HCT116 (cell line): ENCODE results near the gene MEIOB. TPM values are rescaled to one million over a fixed set of nuclear protein-coding genes. Genes with fewer than 3 reads are reported as not detected.
A peak's percentile ranks its signal among the peaks of the same experiment; 100 is the strongest.

Experiments used
- ATAC-seq: fragments of 200-7000 bp; cut with Tn5 transposase; 2 replicates; pipeline ENCODE4 v1.9.1; 2020; ENCODE audit warnings: mild to moderate bottlenecking, moderate library complexity
- BruUV-seq: library from RNA; stranded (reverse); fragments of 400-500 nt; replicated peaks from 2 replicates; lab custom pipeline; 2021; lab: Mats Ljungman, UMichigan
- CTCF ChIA-PET: fragments of 300-600 bp; sonication (Branson Sonifier 250); formaldehyde crosslinking; loops from one replicate; lab custom pipeline; 2021; ENCODE audit warnings: antibody characterized with exemption; lab: Charles Lee
- POLR2A ChIA-PET: fragments of 300-600, 350-600 bp; sonication (Branson Sonifier 250); formaldehyde crosslinking; loops from one replicate; lab custom pipeline; 2021; ENCODE audit warnings: antibody characterized with exemption; lab: Charles Lee
- RAD21 ChIA-PET, 2 experiments: fragments of 300-600 bp; sonication (Branson Sonifier 250); formaldehyde crosslinking; loops; one replicate each; lab custom pipeline; 2023; ENCODE audit warnings: low total read pairs in 2 of 2; ENCODE audit not compliant: uncharacterized antibody in 2 of 2, unreplicated experiment in 2 of 2, low non-redundant PET in 1 of 2; lab: Charles Lee
- DNase-seq: peaks from one replicate; pipeline ENCODE4 v3.0.0-alpha.2; 2010; ENCODE audit warnings: low read depth, low spot score
- H2AFZ ChIP-seq: fragments of 200-600 bp; shearing (Covaris generic), sonication (generic); 2 replicates; pipeline ENCODE4 v1.6.1; 2017; ENCODE audit warnings: low read depth, mixed run types, mixed read lengths, antibody characterized with exemption, low read length; ENCODE audit not compliant: poor library complexity, severe bottlenecking
- H3K27ac ChIP-seq: 2 replicates; pipeline ENCODE4 v1.5.1; 2012; ENCODE audit warnings: low read depth, low read length
- H3K27me3 ChIP-seq: fragments of 200-600 bp; sonication (generic); 2 replicates; pipeline ENCODE4 v1.6.1; 2016; ENCODE audit warnings: mixed run types, low read length, mixed read lengths; ENCODE audit not compliant: insufficient read depth
- H3K36me3 ChIP-seq, 2 experiments: fragments of 200-500 bp in 1 of 2; fragments of 200-600 bp in 1 of 2; sonication (Bioruptor generic) in 1 of 2; sonication (generic) in 1 of 2; 2 replicates each; pipeline versions ENCODE4 v1.5.1 to v1.6.1; 2014 to 2016; ENCODE audit warnings: low read length in 2 of 2, inconsistent platforms in 1 of 2, mixed read lengths in 1 of 2, mixed run types in 1 of 2; ENCODE audit not compliant: insufficient read depth in 2 of 2, control insufficient read depth in 1 of 2
- H3K4me1 ChIP-seq, 2 experiments: fragments of 200-600 bp in 1 of 2; sonication (generic) in 1 of 2; 2 replicates each; pipeline versions ENCODE4 v1.5.1 to v1.6.1; 2012 to 2017; ENCODE audit warnings: low read length in 2 of 2, inconsistent platforms in 1 of 2, mild to moderate bottlenecking in 1 of 2, mixed read lengths in 1 of 2, mixed run types in 1 of 2, moderate library complexity in 1 of 2; ENCODE audit not compliant: insufficient read depth in 2 of 2, control insufficient read depth in 1 of 2
- H3K4me2 ChIP-seq: fragments of 200-600 bp; sonication (generic); 2 replicates; pipeline ENCODE4 v1.6.1; 2017; ENCODE audit warnings: mixed run types, low read length, mixed read lengths
- H3K4me3 ChIP-seq, 2 experiments: fragments of 200-600 bp in 1 of 2; sonication (generic) in 1 of 2; replicated peaks in 1 of 2; 2 replicates each; pipeline ENCODE4 v1.5.1; 2011 to 2016; ENCODE audit warnings: low read length in 2 of 2, control low read depth in 1 of 2, low read depth in 1 of 2, mild to moderate bottlenecking in 1 of 2, mixed read lengths in 1 of 2, mixed run types in 1 of 2
- H3K79me2 ChIP-seq: fragments of 200-600 bp; sonication (generic); 2 replicates; pipeline ENCODE4 v1.6.1; 2017; ENCODE audit warnings: mild to moderate bottlenecking, mixed run types, low read length, moderate library complexity, mixed read lengths; ENCODE audit not compliant: insufficient read depth
- H3K9ac ChIP-seq: fragments of 200-600 bp; sonication (generic); 2 replicates; pipeline ENCODE4 v1.6.1; 2016; ENCODE audit warnings: low read length, mixed read lengths
- H3K9me2 ChIP-seq: fragments of 200-600 bp; sonication (generic), shearing (Covaris generic); 2 replicates; pipeline ENCODE4 v1.6.1; 2017; ENCODE audit warnings: mixed run types, mild to moderate bottlenecking, moderate library complexity; ENCODE audit not compliant: insufficient read depth
- H3K9me3 ChIP-seq, 2 experiments: fragments of 200-500 bp in 1 of 2; fragments of 200-600 bp in 1 of 2; sonication (Bioruptor generic) in 1 of 2; sonication (generic) in 1 of 2; 2 replicates each; pipeline ENCODE4 v1.6.1; 2014 to 2017; ENCODE audit warnings: low read length in 2 of 2, mixed read lengths in 2 of 2, inconsistent platforms in 1 of 2, low read depth in 1 of 2, mild to moderate bottlenecking in 1 of 2, mixed run types in 1 of 2, moderate library complexity in 1 of 2; ENCODE audit not compliant: control insufficient read depth in 1 of 2, insufficient read depth in 1 of 2
- H4K20me1 ChIP-seq: fragments of 200-600 bp; sonication (generic), shearing (Covaris generic); 2 replicates; pipeline ENCODE4 v1.6.1; 2017; ENCODE audit warnings: mixed run types, mild to moderate bottlenecking, moderate library complexity; ENCODE audit not compliant: insufficient read depth
- ATF3 ChIP-seq: IDR thresholded peaks from 2 replicates; pipeline ENCODE4 v1.6.1; 2012
- CEBPB ChIP-seq: IDR thresholded peaks from 2 replicates; pipeline ENCODE4 v1.6.1; 2012; ENCODE audit warnings: low read depth
- CTCF ChIP-seq, 3 experiments: fragments of 200-600 bp in 1 of 3; sonication (generic) in 1 of 3; IDR thresholded peaks in 2 of 3; conservative IDR thresholded peaks in 1 of 3; 2 replicates each; pipeline ENCODE4 v1.5.1; 2012 to 2017; ENCODE audit warnings: low read depth in 2 of 3, low read length in 2 of 3, antibody characterized with exemption in 1 of 3, borderline replicate concordance in 1 of 3, control low read depth in 1 of 3, mild to moderate bottlenecking in 1 of 3, mixed read lengths in 1 of 3, mixed run types in 1 of 3, moderate library complexity in 1 of 3; ENCODE audit not compliant: insufficient read depth in 1 of 3
- EGR1 ChIP-seq: IDR thresholded peaks from 2 replicates; pipeline ENCODE4 v1.6.1; 2012; ENCODE audit warnings: low read depth
- EZH2 ChIP-seq: fragments of 200-600 bp; sonication (generic); IDR thresholded peaks from 2 replicates; pipeline ENCODE4 v1.6.1; 2017; ENCODE audit warnings: antibody characterized with exemption, mixed run types
- EZH2phosphoT487 ChIP-seq: fragments of 200-600 bp; IDR thresholded peaks from 2 replicates; pipeline ENCODE4 v1.6.1; 2018; ENCODE audit warnings: antibody characterized with exemption, borderline replicate concordance
- FOSL1 ChIP-seq: IDR thresholded peaks from 2 replicates; pipeline ENCODE4 v1.6.1; 2012; ENCODE audit warnings: low read depth
- JUND ChIP-seq: IDR thresholded peaks from 2 replicates; pipeline ENCODE4 v1.6.1; 2012
- MAX ChIP-seq: IDR thresholded peaks from 2 replicates; pipeline ENCODE4 v1.6.1; 2012
- POLR2A ChIP-seq: IDR thresholded peaks from 2 replicates; pipeline ENCODE4 v1.7.0; 2011; ENCODE audit warnings: borderline replicate concordance; ENCODE audit not compliant: insufficient read depth, insufficient read length; ENCODE audit errors: extremely low read depth
- POLR2AphosphoS5 ChIP-seq: IDR thresholded peaks from 2 replicates; pipeline ENCODE4 v1.6.1; 2011; ENCODE audit warnings: mild to moderate bottlenecking, low read depth, low read length, moderate library complexity
- RAD21 ChIP-seq: IDR thresholded peaks from 2 replicates; pipeline ENCODE4 v1.6.1; 2012; ENCODE audit warnings: low read depth, mild to moderate bottlenecking
- SIN3A ChIP-seq: IDR thresholded peaks from 2 replicates; pipeline ENCODE4 v1.6.1; 2012; ENCODE audit warnings: low read depth
- SP1 ChIP-seq: IDR thresholded peaks from 2 replicates; pipeline ENCODE4 v1.6.1; 2012; ENCODE audit warnings: low read depth
- TCF7L2 ChIP-seq: IDR thresholded peaks from 2 replicates; pipeline ENCODE4 v1.7.0; 2011; ENCODE audit warnings: borderline replicate concordance, inconsistent platforms; ENCODE audit not compliant: insufficient read depth, insufficient read length; ENCODE audit errors: extremely low read depth
- YY1 ChIP-seq: IDR thresholded peaks from 2 replicates; pipeline ENCODE4 v1.6.1; 2011; ENCODE audit warnings: low read length, low read depth, moderate library complexity, mild to moderate bottlenecking; ENCODE audit not compliant: insufficient replicate concordance; ENCODE audit errors: extremely low read depth
- ZBTB33 ChIP-seq: IDR thresholded peaks from 2 replicates; pipeline ENCODE4 v1.6.1; 2011; ENCODE audit warnings: mild to moderate bottlenecking, low read length, moderate library complexity; ENCODE audit not compliant: insufficient replicate concordance; ENCODE audit errors: extremely low read depth
- ZFX ChIP-seq: fragments of 450-650 bp; IDR thresholded peaks from 2 replicates; pipeline ENCODE4 v1.6.1; 2017
- ZNF274 ChIP-seq: fragments of 200-500 bp; sonication (Bioruptor generic); IDR thresholded peaks from 2 replicates; pipeline ENCODE4 v1.6.1; 2014; ENCODE audit warnings: mild to moderate bottlenecking, low read depth, low read length, inconsistent platforms
- intact Hi-C: fragments of 100-400 bp; cut with micrococcal nuclease; formaldehyde crosslinking; loops from 2 replicates; pipeline ENCODE4 v1.10.0; 2022
- total RNA-seq: library from RNA; stranded (reverse); gene quantifications from one replicate; pipeline ENCODE4 v1.2.1, GENCODE V29; 2021; ENCODE audit not compliant: unreplicated experiment

MEIOB gene
- total RNA-seq, 1 experiment from 2014 or later = 0.59 TPM

- no peak for TF ChIP-seq YY1
- TF ChIP-seq FOSL1 = no peak
- TF ChIP-seq JUND = no peak
- no peak for TF ChIP-seq ZNF274
- no peak for TF ChIP-seq SP1
- no peak for TF ChIP-seq POLR2A
- TF ChIP-seq ATF3 = no peak
- no peak for TF ChIP-seq TCF7L2
- no peak for TF ChIP-seq EZH2phosphoT487
- TF ChIP-seq, all 23 proteins: peak for 0
These were observed 39.7 kb upstream of the MEIOB start (continued) for GRCh38 chr16:1911467-1912214.

- no peak overlapping the region for H3K4me2 ChIP-seq
- ChIA-PET POLR2A (interaction anchor here (1.2 kb wide), 1 partner anchor 11 kb away, joined by 3 read pairs; no protein-coding TSS in a partner anchor), RAD21 (no interaction called here), CTCF (interaction anchor here (1.5 kb wide), 1 partner anchor 19 kb away, joined by 3 read pairs; no protein-coding TSS in a partner anchor)
- peak overlapping the region; percentile 10; the same call in 1 of the 2 replicates for H3K27ac ChIP-seq
- H3K9me3 ChIP-seq = no peaks in the 10 kb centered on the region
- DNase-seq (no peak), ATAC-seq (no peak)
- H3K9me2 ChIP-seq = no peaks in the 10 kb centered on the region
- H3K27me3 ChIP-seq = no peaks in the 10 kb centered on the region
- no peak overlapping the region for H3K4me3 ChIP-seq
- H4K20me1 ChIP-seq = no peaks in the 10 kb centered on the region
- no peak overlapping the region for H2AFZ ChIP-seq
- H3K4me1 ChIP-seq = peaks cover 17 to 19% of the 10 kb centered on the region in 2 experiments
- no peaks in the 10 kb centered on the region for H3K79me2 ChIP-seq
- BruUV-seq = no TSS peak
- intact Hi-C loops = no loop called here
- H3K9ac ChIP-seq = no peak overlapping the region
- no peaks in the 10 kb centered on the region for H3K36me3 ChIP-seq
- TF ChIP-seq EZH2 (no peak), MAX (no peak), ZNF274 (no peak), CTCF (IDR thresholded peaks at IDR 0.05 in 2 of 3, conservative IDR thresholded peaks at IDR 0.05 in 1 of 3; ENCODE audit: borderline replicate concordance in 1 of 3, insufficient read depth in 1 of 3, low read depth in 2 of 3, low read length in 2 of 3) (no peak), EGR1 (no peak), ZBTB33 (no peak), CEBPB (no peak), SIN3A (no peak), ZFX (no peak), EZH2phosphoT487 (no peak), POLR2AphosphoS5 (no peak), FOSL1 (no peak), JUND (no peak), RAD21 (no peak), SP1 (no peak), TCF7L2 (no peak), YY1 (no peak), ATF3 (no peak)
These were observed 37.7 kb upstream of the MEIOB start for GRCh38 chr16:1909561-1910231.
